ENCODE results near the gene SPIRE1.

DNA sequence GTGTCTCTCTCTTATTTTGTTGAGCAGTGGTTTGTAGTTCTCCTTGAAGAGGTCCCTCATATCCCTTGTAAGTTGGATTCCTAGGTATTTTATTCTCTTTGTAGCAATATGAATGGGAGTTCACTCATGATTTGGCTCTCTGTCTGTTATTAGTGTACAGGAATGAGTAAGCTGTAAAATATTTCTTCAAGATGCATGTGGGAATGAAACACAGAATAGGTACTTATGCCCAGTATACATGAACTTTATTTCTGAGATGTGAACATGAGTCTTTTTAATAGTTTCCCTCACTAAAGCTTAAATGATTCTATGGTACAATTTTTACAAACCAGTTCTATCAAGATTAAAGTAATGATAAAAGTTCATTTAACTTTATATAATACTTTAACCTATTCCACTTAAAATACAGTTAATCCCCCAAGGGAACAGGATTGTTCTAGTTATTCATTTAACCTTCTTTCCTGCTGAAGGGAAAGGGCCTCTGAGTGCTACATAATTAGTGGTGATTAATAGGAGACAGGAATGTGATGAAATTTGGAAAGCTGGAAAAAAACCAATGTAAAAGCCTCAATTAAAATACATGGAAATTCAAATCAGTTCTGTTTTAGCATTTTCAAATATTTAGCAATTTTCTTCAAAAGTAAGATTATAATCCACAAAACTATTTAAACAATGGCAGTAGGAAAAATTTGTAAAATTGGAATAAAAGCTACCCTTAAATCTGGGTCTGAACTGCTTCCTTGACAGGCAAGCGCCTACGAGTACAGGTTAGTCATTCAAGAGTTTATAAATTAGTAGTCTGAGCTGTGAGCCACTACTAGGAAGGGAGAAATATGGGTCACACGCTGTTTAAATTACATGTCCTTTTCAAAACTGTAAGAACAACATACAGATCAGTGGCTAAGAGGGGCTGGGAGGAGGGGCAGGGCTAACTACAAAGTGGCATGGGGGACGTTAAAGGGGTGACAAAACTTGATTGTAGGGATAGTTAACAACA is 28.9 kb downstream of the SPIRE1 start:
- TF ChIP-seq, protein P1, sequence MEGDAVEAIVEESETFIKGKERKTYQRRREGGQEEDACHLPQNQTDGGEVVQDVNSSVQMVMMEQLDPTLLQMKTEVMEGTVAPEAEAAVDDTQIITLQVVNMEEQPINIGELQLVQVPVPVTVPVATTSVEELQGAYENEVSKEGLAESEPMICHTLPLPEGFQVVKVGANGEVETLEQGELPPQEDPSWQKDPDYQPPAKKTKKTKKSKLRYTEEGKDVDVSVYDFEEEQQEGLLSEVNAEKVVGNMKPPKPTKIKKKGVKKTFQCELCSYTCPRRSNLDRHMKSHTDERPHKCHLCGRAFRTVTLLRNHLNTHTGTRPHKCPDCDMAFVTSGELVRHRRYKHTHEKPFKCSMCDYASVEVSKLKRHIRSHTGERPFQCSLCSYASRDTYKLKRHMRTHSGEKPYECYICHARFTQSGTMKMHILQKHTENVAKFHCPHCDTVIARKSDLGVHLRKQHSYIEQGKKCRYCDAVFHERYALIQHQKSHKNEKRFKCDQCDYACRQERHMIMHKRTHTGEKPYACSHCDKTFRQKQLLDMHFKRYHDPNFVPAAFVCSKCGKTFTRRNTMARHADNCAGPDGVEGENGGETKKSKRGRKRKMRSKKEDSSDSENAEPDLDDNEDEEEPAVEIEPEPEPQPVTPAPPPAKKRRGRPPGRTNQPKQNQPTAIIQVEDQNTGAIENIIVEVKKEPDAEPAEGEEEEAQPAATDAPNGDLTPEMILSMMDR (IDR thresholded peaks at IDR 0.05; ENCODE audit: insufficient read depth, low read length, poor library complexity, severe bottlenecking): no peak
- TF ChIP-seq EZH2phosphoT487 (conservative IDR thresholded peaks at IDR 0.05; ENCODE audit: low read length): no peak
